HG02981 (cell line): ENCODE measurements around the gene RALGAPB.
"Not testable (repeated sequence)": the region's sequence is repeated elsewhere in the genome, so short reads cannot be mapped to it uniquely, and the experiment has no call there.

Experiments
- ATAC-seq: cut with Tn5 transposase; IDR thresholded peaks from one replicate; pipeline ENCODE4 v1.9.1; 2021; ENCODE audit warnings: mild to moderate bottlenecking, moderate library complexity; ENCODE audit not compliant: unreplicated experiment

RALGAPB gene

DNA sequence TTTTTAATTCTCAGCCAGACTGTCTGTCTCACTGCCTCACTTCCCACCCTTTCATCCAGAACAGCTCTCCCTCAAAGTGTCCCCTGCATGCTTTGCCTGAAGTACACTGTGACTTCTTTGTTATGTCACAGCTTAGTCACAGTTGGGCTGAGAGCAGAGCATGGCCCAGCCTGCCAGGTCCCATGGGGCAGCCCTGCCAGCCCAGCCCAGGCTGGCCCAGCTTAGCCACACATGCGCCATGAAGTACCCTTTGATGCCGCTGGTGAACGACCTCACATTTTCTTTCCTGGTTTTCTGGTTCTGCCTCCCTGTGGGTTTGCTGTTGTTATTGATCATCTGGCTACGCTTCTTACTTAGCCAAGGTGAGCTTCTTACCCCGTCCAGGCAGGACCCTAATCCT, 108.4 kb downstream of the RALGAPB start, which contains the start of gene ADIG:
Gene ADIG (plus strand): TSS at position 185 of the 400 bp plus-strand sequence. CDS start 54 bp downstream, at position 239.
- ATAC-seq = no peak

DNA sequence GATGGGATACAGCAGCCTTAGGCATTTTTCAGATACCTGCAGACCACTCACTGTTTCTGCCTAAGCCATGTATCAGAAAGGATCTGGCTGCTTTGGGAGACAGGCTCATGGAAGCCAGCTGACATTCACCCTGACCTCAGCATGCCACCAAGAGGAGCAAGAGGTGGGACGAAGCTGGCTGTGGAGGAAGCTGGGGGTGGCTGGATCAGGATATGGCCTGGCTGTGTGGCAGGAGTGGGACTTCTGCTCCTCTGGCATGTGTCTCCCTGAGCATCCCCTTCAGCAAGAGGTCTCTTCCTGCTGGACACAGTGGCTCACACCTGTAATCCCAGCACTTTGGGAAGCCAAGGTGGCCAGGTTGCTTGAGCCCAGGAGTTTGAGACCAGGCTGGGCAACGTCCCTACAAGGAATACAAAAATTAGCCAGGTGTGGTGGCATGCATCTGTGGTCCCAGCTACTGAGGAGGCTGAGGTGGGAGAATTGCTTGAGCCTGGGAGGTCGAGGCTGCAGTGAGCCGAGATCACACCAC, 109.3 kb downstream of the RALGAPB start:
- ATAC-seq = no peak

DNA sequence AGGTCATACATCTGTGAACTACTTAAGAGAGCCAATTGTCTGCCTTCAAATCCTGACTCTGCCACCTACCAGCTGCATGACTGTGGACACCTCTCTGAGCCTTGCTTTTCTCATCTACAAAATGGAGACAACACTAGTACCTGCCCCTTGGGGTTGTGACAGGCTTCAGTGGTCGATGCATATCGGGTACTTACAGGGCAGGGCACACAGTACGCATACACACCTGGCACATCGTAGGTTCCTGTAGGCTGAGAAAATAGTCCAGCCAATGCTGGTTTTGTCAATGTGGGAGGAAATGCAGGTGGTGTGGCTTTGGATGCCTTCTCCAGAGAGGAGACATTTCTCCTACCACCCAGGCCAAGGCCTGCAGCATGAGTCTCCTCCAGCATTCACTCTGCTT, 110.7 kb downstream of the RALGAPB start:
- no peak for ATAC-seq

DNA sequence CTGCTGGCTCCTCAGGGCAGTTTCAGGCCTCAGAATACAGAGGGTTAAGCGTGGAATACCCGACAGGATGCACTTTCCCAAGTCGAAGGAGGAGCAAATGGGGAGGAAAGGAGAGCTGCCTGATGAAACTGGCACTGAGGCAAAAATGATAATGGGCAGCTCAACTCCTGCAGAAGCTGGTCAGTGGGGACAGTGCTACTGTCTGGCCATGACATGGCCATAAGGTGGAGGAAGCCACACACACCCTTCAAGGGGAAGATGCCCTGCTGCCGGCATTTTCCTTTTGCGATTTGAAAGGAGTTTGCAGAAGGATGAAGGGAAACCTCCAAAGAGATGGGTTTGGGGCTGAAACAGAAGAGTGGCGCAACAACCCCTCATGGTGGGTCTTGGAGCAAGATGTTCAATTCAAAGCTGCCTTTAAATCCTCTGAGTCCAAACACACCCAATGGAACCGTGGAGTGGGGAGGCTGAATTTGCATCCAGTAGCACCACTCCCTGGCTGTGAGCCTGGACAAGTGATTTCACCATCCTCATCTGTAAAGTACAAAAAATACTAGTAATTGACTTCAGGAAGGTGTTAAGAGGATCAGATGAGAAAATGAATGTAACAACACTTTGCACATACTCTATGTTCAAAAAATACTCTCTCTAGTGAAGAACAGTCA, 111.6 kb downstream of the RALGAPB start:
- ATAC-seq = no peak

DNA sequence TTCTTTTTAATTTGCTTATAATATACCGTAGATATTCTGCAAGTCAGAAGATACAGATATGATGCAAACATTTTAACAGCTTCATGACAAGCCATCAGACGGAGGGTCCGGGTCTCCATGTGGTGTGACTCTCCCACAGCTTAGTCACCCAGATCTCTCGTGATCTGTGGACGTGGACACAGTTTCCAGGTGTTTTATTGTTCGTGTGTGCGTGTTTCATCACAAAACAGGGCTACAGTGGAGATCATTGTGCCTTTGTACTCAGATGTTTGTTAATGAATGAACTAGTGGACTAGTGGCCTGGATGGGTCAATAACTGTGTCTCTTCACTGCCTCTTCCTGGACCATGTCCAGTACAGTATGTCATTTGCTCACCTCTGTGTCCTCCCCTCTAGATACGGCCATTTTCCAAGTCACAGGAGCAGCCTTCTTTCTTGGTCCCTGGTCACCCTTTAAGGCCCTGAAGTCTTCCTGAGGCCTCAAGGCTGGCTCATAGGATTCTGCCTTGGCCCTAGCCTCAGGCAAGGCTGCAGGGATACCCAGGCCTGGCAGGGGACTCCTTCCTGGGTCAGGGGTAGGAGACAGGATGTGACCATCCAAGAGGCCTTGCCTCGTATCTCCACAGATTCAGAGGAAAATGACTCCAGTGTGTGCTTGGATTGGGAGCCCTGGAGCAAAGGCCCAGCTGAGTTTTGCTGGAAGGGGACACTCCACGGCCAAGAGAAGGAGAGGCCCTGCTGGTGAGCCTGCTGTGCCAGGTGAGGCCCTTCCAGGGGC, 112.9 kb downstream of the RALGAPB start:
- ATAC-seq = no peak

DNA sequence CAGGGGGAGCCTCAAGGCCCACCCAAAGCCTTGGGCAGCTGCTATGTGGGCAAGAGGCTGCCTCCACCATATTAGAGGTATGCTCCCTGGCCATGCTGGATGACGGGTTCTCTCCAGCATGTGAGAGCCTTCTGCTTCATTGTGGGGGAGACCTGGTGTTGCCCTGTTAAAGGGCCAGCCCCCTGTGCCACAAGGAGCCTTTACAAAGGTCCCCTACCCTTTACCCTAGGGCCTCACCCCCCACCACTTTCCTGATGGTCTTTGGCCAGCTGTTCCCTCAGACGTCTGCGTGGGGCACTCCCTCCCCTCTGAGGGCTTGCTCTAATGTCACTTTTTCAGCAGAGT, 113.5 kb downstream of the RALGAPB start:
- ATAC-seq = no peak

DNA sequence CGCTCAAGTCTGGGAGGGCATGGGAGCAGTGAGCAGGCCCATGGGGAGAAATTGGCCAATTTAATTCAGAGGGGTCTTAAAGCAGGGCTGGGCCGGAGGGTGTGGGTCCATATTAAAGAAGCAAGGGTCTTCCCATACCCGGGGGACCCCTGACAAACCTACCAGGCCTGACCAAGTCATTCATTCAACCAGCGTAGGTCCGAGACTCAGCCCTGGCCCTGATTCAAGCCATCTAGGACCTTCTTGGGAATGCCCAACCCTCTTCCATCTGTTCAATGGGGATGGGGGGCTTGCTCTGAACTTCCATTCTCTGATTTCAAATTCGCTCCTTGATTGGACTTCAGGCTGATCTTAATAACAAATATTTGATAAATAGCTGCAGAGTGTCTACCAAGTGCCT, 115.7 kb downstream of the RALGAPB start:
- no peak for ATAC-seq

DNA sequence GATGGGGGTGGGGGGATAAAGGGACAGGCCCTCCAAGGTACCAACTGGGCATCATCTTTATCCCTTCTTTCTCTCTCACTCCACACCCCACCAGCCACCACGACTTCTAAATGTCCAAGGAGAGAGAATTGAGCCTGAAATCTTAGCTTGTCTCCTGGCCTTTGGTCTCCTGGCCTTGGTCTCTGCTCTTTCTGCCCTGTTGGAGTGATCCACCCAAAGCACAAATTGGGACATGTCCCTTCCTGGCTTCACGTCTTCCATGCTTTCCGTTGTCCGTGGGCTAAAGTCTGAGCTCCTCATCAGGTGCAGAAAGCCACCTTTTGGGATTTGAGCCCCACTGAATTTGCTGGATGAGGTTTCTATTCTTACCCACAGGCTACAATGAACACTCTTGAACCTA, 116.7 kb downstream of the RALGAPB start:
- no peak for ATAC-seq

DNA sequence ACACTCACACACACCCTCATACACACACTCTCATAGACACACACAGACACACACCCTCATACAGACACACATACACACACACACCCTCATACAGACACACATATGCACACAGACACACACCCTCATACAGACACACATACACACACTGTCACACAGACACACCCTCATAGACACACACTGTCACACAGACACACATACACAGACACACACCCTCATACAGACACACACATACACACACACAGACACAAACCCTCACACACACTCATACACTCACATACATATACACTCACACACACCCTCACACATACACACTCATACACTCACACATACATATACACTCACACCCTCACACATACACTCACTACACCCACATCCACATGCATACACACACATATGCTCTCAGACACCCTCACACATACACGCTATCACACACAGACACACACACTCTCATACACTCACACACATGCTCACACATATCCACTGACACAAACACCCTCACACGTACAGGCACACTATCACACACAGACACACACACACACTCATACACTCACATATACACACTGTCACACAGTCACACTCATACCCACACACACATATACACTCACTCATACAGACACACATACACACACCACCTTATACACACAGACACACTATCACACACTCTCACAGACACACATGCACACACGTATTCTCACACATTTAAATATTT, 117.5 kb downstream of the RALGAPB start:
- ATAC-seq = no peak

DNA sequence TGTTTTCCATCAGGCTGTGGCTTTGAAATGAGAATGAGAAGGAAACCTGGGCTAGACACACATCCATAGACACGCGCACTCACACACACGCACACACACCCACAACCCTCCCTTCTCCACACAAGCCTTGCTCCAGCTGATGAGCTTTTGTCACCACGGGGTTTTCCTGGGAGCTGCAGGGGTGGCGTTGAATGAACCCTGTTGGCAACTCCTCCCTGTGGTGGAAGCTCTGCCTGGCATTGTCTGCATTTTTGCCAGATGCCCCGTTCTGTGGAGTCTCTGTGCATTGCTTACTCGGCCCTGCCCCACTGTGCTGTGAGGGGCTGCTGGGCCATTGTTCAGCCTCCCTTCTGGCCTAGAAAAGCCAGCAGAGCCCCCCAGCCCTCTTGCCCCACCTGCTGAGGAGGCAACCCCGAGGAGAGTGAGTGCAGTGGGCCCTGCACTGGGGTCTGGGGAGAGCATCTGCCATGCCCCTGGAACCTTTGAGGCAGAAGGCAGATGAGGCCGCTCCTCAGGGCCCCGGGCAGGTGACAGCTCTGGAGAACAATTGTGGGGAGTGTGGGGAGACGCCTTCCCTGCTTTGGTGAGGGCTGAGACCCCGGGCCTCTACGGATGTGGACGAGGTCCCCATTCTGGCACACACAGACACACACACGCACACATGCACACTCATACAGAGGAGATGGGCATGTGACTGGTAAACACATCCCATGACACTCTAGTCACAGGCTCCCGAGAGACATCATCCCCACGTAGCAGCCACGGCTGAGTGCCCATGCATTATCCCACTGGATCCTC, 118.2 kb downstream of the RALGAPB start:
- ATAC-seq = no peak

DNA sequence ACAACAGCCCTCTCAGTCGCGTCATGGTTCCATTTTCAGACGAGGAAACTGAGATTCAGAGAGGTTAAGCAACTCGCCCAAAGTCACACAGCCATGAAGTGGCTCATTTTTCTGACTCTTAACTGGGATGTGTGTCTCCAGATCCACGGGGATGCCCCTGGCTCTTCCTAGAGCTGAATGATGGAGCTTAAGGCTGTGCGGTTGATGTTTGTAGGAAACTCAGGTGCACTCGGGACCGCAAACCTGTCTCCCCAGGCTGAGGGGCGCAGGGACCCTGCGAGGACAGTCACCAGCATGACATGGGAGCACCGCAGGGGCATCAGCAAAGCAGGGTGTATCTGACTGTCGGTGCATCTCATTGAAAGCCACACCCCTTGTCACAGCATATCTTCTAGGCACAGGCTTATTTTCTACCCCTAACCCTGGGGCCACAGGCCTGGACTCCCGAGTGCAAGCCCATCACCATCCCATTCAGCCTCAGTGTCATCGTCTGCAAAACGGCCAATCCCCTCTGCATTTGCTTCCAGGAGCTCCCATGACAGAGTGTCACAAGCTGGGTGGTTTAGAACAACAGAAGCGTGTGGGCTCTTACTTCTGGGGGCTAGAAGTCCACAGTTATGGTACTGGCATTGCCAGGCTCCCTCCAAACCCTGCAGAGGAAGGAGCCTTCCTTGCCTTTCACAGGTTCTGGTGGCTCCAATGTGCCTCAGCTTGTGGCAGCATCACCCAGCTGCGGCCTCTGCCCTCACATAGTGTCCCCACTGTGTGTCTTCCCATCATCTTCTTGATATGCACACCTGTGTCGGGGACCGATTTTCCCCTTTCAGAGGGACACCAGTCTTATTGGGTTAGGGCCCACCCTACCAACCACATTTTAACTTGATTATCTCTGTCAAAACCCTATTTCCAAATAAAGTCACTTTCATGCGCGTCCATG, 119.1 kb downstream of the RALGAPB start:
- ATAC-seq = no peak

DNA sequence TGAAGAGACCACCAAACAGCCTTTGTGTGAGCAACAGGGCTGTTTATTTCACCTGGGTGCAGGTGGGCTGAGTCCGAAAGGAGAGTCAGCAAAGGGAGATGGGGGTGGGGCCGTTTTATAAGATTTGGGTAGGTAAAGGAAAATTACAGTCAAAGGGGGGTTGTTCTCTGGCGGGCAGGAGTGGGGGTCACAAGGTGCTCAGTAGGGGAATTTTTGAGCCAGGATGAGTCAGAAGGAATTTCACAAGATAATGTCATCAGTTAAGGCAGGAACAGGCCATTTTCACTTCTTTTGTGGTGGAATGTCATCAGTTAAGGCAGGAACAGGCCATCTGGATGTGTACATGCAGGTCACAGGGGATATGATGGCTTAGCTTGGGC, 119.8 kb downstream of the RALGAPB start:
- not testable (repeated sequence) for ATAC-seq

DNA sequence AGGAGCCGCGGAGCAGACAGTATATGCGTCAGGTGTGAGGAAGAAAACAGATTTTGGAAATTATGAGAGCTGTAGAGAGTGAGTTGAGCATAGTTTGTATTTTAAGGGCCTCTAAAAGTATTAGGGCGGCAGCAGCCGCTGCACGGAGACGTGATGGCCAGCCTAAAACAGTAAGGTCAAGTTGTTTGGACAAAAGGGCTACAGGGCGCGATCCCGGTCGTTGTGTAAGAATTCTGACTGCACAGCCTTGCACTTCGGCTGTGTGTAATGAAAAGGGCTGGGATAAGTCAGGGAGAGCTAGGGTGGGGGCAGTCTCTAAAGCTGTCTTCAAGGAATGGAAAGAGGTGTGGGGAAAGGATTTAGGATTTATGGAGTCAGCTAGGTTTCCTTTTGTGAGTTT, 121.6 kb downstream of the RALGAPB start:
- not testable (repeated sequence) for ATAC-seq

DNA sequence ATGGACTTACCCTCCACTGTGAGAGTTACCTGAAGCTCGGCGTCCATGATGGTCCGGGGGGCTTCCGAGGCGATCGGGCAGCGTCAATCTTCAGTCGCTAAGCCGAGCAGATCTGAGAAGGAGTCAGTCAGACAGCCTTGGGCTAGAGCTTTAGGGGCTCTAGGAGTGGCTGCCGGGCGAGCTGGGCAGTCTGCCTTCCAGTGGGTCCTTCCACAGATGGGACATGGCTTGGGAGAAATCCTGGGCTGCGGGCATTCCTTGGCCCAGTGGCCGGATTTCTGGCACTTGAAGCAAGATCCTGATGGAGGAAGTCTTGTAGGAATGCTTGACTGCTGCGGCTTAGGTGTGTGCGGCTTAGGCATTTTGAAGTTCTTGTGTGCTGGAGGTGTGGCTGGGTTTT, 123.2 kb downstream of the RALGAPB start:
- ATAC-seq = not testable (repeated sequence)

DNA sequence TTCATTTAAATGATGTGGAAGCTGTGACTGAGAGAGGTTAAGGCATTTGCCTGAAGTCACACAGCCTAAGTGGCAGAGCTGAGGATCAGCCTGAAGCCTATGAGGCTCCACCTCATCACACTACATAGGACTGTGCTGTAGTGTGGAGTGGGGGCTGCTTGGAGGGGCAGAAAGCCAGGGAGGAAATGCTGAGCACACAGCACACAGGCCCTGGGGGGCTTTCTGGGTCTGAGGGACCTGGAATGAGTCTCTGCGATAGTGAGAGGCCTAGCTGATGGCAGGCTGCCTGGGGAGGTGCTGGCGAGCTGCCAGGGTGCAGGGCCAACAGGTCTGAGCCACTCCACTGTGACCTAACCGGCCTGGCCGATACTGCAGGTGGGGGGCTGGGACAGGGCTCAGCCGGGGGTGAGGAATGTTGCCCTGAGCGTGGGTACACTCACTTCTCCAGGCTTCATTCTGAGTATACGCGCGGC, 126.8 kb downstream of the RALGAPB start:
- ATAC-seq = no peak

DNA sequence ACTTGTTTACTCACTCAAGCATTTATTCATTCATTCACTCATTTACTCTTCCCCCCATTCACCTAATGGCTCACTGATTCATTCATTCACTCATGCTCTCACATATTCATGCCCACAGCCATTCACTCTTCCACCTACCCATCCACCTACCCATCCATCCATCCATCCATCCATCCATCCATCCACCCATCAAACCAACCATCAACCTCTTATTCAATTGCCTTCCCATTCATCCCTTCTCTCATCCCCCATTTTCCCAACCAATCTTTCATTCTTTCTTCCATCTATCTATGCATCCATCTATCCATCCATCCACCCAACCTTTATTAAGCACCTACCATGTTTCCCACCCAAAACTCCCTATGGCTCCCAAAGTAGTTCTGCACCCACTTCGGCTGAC, 127.4 kb downstream of the RALGAPB start:
- no peak for ATAC-seq

DNA sequence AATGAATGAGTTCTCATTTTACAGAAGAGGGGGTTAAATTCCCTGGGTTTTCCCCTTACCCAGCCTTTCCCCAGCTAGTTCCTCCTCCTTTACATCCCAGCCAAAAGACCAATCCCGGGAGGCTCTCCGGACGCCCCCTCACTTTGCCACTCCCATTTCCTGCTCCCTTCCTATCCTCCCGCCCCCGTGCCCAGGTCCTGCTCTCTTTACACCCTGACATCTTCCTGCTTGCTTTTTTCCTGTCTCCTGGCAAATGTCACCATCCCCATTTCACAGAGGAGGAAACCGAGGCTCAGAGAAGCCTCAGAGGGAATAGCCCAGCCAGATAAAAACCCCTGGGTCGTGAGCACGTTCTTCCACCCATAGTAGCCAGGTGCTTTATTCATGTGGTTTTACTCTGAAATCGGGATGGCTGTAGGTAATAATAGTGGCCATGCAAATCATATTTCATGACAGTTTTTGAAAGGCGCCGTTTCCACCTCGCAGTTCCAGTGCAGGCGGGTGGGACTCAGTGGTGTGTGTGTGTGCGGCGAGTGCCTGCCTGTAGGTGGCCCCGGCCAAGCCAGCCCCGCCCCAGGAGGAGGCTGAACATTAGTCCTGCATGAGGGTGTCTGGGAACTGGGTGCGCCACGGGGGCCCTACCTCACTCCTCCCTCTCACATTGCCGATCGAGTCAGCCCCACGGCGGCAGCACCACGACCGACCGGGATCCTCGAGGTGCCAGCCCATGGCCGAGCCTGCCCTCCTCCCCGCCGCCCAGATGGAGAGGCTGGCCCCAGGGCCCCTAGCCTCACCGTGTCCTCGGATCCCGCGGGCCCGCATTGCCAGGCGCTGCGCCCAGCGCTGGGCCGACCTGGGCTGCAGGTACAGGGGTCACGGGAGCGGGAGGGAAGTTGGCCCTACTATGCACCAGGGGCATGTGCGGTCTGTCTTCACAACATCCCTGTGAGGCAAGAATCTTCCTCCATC, 128.9 kb downstream of the RALGAPB start, which contains the start of gene ARHGAP40:
Gene ARHGAP40 (plus strand): TSS at position 594 of the 969 bp plus-strand sequence.
- ATAC-seq = no peak

DNA sequence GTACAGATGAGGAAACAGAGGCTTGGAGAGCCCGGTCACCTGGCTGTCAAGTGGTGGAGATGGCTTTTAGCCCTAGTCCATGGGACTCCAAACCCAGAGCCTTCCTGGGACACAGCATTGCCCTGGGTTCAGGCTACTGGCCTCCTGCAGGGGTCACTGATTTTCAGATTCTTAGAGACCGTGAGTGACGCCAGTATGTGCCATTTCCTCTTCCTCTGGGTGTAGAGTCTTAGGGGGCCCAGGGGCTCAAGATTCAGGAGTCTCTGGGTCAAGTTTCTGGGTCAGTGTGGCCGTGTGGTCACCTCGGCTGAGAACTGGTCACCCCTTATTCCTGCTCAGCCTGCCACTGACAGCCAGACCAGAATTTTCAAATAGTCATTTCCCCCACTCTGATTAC, 129.5 kb downstream of the RALGAPB start:
- ATAC-seq = no peak
